Kidney (tissue), 14 donors: ENCODE data around the gene CFB. TPM values are rescaled to one million over a fixed set of nuclear protein-coding genes. Genes with fewer than 3 reads are reported as not detected.
A peak's percentile ranks its signal among the peaks of the same experiment; 100 is the strongest.
"Not testable (repeated sequence)": the region's sequence is repeated elsewhere in the genome, so short reads cannot be mapped to it uniquely, and the experiment has no call there.

Experiments
- DNase-seq, 5 donors: peaks; one replicate each; pipeline ENCODE4 v3.0.0-alpha.2; 2013 to 2020
- FAIRE-seq: peaks from 2 replicates; lab custom pipeline; 2012; peaks lifted over from hg19 to GRCh38; lab: Jason Lieb, UNC
- H3K27ac ChIP-seq, 2 donors: one replicate each; pipeline ENCODE4 v1.7.0; 2013; ENCODE audit warnings: low read depth in 2 of 2, low read length in 2 of 2, inconsistent platforms in 1 of 2
- H3K27me3 ChIP-seq: one replicate; pipeline ENCODE4 v1.7.1; 2013; ENCODE audit warnings: low read length, inconsistent platforms; ENCODE audit not compliant: control insufficient read depth, insufficient read depth
- H3K36me3 ChIP-seq, 3 donors: one replicate each; pipeline versions ENCODE4 v1.7.0 to v1.7.1; 2013; ENCODE audit warnings: low read length in 3 of 3, control low read depth in 1 of 3, inconsistent platforms in 1 of 3; ENCODE audit not compliant: insufficient read depth in 3 of 3, control insufficient read depth in 2 of 3
- H3K4me1 ChIP-seq, 3 donors: one replicate each; pipeline versions ENCODE4 v1.7.0 to v1.7.1; 2013; ENCODE audit warnings: low read length in 3 of 3, inconsistent platforms in 1 of 3, low read depth in 1 of 3; ENCODE audit not compliant: control insufficient read depth in 2 of 3, insufficient read depth in 2 of 3
- H3K4me3 ChIP-seq, 3 donors: one replicate each; pipeline versions ENCODE4 v1.7.0 to v1.8.1; 2013; ENCODE audit warnings: low read length in 3 of 3, control low read depth in 1 of 3, inconsistent platforms in 1 of 3
- H3K9ac ChIP-seq, 3 donors: one replicate each; pipeline versions ENCODE4 v1.7.0 to v1.7.1; 2013; ENCODE audit warnings: low read length in 3 of 3, control low read depth in 1 of 3, inconsistent platforms in 1 of 3
- H3K9me3 ChIP-seq, 3 donors: one replicate each; pipeline versions ENCODE4 v1.7.0 to v1.7.1; 2013; ENCODE audit warnings: low read length in 3 of 3, control low read depth in 1 of 3, inconsistent platforms in 1 of 3; ENCODE audit not compliant: control insufficient read depth in 2 of 3, insufficient read depth in 1 of 3
- CTCF ChIP-seq: IDR thresholded peaks from 3 replicates; pipeline ENCODE4 v1.5.1; 2012; ENCODE audit warnings: mild to moderate bottlenecking, moderate library complexity, borderline replicate concordance; ENCODE audit not compliant: insufficient read depth; ENCODE audit errors: extremely low read depth
- intact Hi-C: fragments of 100-400 bp; cut with DNase I; formaldehyde crosslinking; loops from one replicate; pipeline ENCODE4 v1.11.1; 2022
- polyA plus RNA-seq: library from polyadenylated mRNA; stranded (reverse); fragments of 350-450 nt; fragmentation: Illumina TruSeq; extraction: RNeasy Lipid Tissue Mini Kit (QIAGEN cat#74804); gene quantifications from one replicate; pipeline ENCODE4 v1.2.3, GENCODE V29; 2014; ENCODE audit warnings: low read depth, low replicate concordance; ENCODE audit not compliant: insufficient read depth
- total RNA-seq: library from RNA; stranded (reverse); fragmentation: NEBNext Ultra II Directional; extraction: Animal tissue kit (Norgen Biotek cat#: 25700); gene quantifications from one replicate; pipeline ENCODE4 v1.2.1, GENCODE V29; 2021
- donor health status: control.
- donor health status: control.
- donor health status: control.
- donor health status: control.
- donor health status: control.
- donor health status: DM: yes; HTN: yes; CAD: no.
- donor health status: Normal renal cell carcinoma (clear cell type).

The CFB gene
- total and polyA plus RNA-seq, 2 donors from 2014 or later: 154 to 200 TPM

- intact Hi-C loops: no loop called here
- FAIRE-seq: no peak
- peaks cover 0 to 8% (median 4%) of the 10 kb centered on the region in 3 donors for H3K4me1 ChIP-seq
These were observed 38.6 kb upstream of the CFB start for GRCh38 chr6:31907158-31907813.

GRCh38 chr6:31908255-31908654 is 37.6 kb upstream of the CFB start:
- H3K9me3 ChIP-seq, intact Hi-C loops: not testable (repeated sequence)

More at GRCh38 chr6:31907158-31907813, 38.6 kb upstream of the CFB start:
- no peaks in the 10 kb centered on the region for H3K27me3 ChIP-seq
- no peaks in the 10 kb centered on the region for H3K9me3 ChIP-seq
- DNase-seq: peak in 3 of 5 donors; percentile 49 to 74 (median 57)
- TF ChIP-seq CTCF: no peak
- H3K36me3 ChIP-seq: no peaks in the 10 kb centered on the region
- no peak overlapping the region for H3K4me3 ChIP-seq
- no peak overlapping the region for H3K9ac ChIP-seq
- H3K27ac ChIP-seq: no peak overlapping the region

GRCh38 chr6:31908791-31909190 is 37.1 kb upstream of the CFB start:
- DNase-seq (no peak), FAIRE-seq (no peak)
- no peaks in the 10 kb centered on the region for H3K9me3 ChIP-seq
- TF ChIP-seq CTCF: no peak
- no peaks in the 10 kb centered on the region for H3K27me3 ChIP-seq
- H3K27ac ChIP-seq: no peak overlapping the region
- no peak overlapping the region for H3K4me3 ChIP-seq
- H3K36me3 ChIP-seq: no peaks in the 10 kb centered on the region
- no peaks in the 10 kb centered on the region for H3K4me1 ChIP-seq
- intact Hi-C loops: no loop called here
- H3K9ac ChIP-seq: no peak overlapping the region

More at GRCh38 chr6:31908255-31908654, 37.6 kb upstream of the CFB start:
- not testable (repeated sequence) for FAIRE-seq, H3K4me1 ChIP-seq, H3K27ac ChIP-seq, H3K36me3 ChIP-seq, H3K9ac ChIP-seq, H3K27me3 ChIP-seq, DNase-seq, H3K4me3 ChIP-seq

- H3K4me1 ChIP-seq, H3K9me3 ChIP-seq, H3K36me3 ChIP-seq, H3K27ac ChIP-seq, H3K4me3 ChIP-seq, H3K27me3 ChIP-seq, DNase-seq, FAIRE-seq, intact Hi-C loops, H3K9ac ChIP-seq: not testable (repeated sequence)
These were observed 36.6 kb upstream of the CFB start for GRCh38 chr6:31909298-31909697.
